ENCODE data around the gene EFCAB12.
"Not testable (repeated sequence)": the region's sequence is repeated elsewhere in the genome, so short reads cannot be mapped to it uniquely, and the experiment has no call there.

DNA sequence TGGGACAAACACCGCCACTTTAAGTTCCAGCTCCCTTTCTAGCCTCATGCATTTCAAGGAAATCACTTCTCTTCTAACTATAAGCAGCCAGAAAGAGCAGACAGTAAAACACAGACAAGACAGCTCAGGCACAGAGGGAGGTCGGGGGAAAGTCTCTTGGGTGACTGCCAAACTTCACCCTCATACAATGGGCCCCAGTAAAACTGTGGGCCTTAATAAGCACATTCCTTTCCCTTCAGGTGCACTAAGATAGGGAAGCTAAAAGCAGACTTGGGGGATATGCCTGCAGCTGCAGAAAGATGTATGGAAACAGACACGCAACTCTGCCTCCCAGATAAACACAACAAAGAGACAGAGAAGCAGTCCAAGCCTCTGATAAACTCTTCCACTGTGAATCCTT is 15.2 kb downstream of the EFCAB12 start:
- TF ChIP-seq POLR2AphosphoS5, EP300 (IDR thresholded peaks at IDR 0.05): not testable (repeated sequence)
